OCI-LY1 (cell line): ENCODE results near the gene CLSTN2.

ENCODE experiments used
- EZH2 ChIP-seq: fragments of 200-600 bp; sonication (generic), shearing (Covaris generic); IDR thresholded peaks from 2 replicates; pipeline ENCODE4 v1.8.0; 2017; ENCODE audit warnings: borderline replicate concordance, mixed run types, mild to moderate bottlenecking, antibody characterized with exemption, low read length, moderate library complexity, mixed read lengths
- TF ChIP-seq, protein P1 (sequence below): fragments of 200-600 bp; sonication (generic), shearing (Covaris generic); IDR thresholded peaks from 2 replicates; pipeline ENCODE4 v1.5.1; 2017; ENCODE audit warnings: mild to moderate bottlenecking, antibody characterized with exemption, low read length, moderate library complexity, mixed read lengths

DNA sequence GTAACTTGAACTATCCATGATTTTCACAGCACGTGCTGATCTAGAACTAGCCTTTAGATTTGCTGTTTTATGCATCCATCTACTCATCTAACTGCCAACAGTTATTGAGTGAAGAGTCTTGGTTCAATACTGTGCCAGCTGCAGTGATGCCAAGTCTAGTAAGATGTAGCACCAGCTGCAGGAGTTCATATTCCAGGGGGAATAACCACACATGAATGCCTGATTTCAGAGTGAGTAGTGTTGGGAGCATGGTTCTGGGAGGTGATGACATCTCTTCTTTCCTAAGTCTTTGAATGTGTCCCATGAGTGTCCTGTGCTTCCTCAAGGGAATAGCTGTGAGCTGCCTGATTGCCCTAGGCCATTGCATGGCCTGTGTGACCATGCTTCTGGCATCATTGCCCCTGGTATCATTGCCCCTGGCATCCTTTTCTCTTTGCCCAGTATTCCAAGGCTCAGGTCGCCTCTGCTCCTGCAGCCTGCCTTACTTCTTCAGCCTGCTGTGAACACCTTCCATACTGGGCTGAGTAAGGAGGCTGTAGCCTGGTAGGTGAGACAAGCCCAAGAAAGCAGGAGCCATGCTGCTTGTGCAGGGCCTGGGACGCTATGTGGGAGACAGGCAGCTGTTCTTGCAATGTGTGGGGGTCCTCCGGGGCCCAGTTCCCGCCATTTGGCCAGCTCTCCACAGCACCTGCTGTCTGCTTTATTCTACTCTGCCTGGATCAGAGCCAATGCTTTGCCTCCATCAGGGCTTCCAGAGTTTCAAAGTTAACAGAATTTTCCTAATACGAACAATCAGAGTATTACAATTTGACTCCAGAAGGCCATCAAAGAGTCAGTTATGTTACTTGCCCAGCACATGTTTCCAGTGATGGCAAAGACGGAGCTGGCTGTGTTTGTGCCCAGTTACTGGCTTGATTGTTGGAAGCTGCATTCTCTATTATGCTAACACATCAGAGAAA is 73.2 kb downstream of the CLSTN2 start:
- TF ChIP-seq, protein P1, sequence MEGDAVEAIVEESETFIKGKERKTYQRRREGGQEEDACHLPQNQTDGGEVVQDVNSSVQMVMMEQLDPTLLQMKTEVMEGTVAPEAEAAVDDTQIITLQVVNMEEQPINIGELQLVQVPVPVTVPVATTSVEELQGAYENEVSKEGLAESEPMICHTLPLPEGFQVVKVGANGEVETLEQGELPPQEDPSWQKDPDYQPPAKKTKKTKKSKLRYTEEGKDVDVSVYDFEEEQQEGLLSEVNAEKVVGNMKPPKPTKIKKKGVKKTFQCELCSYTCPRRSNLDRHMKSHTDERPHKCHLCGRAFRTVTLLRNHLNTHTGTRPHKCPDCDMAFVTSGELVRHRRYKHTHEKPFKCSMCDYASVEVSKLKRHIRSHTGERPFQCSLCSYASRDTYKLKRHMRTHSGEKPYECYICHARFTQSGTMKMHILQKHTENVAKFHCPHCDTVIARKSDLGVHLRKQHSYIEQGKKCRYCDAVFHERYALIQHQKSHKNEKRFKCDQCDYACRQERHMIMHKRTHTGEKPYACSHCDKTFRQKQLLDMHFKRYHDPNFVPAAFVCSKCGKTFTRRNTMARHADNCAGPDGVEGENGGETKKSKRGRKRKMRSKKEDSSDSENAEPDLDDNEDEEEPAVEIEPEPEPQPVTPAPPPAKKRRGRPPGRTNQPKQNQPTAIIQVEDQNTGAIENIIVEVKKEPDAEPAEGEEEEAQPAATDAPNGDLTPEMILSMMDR = no peak
- TF ChIP-seq EZH2 = no peak
